SK-N-SH treated with all-trans-retinoic acid at 6 μM for 48 hours (cell line): ENCODE measurements around the gene RAD52.

Experiments used
- CREB5 ChIP-seq: fragments of 250-450 bp; sonication (Bioruptor Pico); IDR thresholded peaks from 2 replicates; pipeline ENCODE4 v1.5.1; 2020; ENCODE audit warnings: low read depth, mild to moderate bottlenecking, moderate library complexity
- CSDC2 ChIP-seq: fragments of 250-450 bp; sonication (Bioruptor Pico); IDR thresholded peaks from 2 replicates; pipeline ENCODE4 v1.5.0; 2020; ENCODE audit warnings: mild to moderate bottlenecking, moderate library complexity
- ISL1 ChIP-seq: fragments of 250-450 bp; sonication (Bioruptor Pico); IDR thresholded peaks from 2 replicates; pipeline ENCODE4 v2.1.2; 2022; ENCODE audit warnings: mild to moderate bottlenecking, moderate library complexity
- PPARA ChIP-seq: fragments of 250-450 bp; sonication (Bioruptor Pico); IDR thresholded peaks from 2 replicates; pipeline ENCODE4 v1.5.0; 2020; ENCODE audit warnings: mild to moderate bottlenecking, borderline replicate concordance
- RARB ChIP-seq: fragments of 250-450 bp; sonication (Bioruptor Pico); IDR thresholded peaks from 2 replicates; pipeline ENCODE4 v1.8.0; 2021; ENCODE audit warnings: mild to moderate bottlenecking, moderate library complexity
- SNAI2 ChIP-seq: fragments of 250-450 bp; sonication (Bioruptor Pico); IDR thresholded peaks from 2 replicates; pipeline ENCODE4 v1.5.0; 2020; ENCODE audit warnings: mild to moderate bottlenecking, moderate library complexity
- TCF4 ChIP-seq: fragments of 250-450 bp; sonication (Bioruptor Pico); IDR thresholded peaks from 2 replicates; pipeline ENCODE4 v1.8.0; 2021; ENCODE audit warnings: mild to moderate bottlenecking, moderate library complexity, borderline replicate concordance
- TOX ChIP-seq: fragments of 250-450 bp; sonication (Bioruptor Pico); IDR thresholded peaks from 2 replicates; pipeline ENCODE4 v1.8.0; 2021; ENCODE audit warnings: mild to moderate bottlenecking, moderate library complexity, borderline replicate concordance
- ZFP3 ChIP-seq: fragments of 250-450 bp; sonication (Bioruptor Pico); IDR thresholded peaks from 2 replicates; pipeline ENCODE4 v1.5.0; 2020; ENCODE audit warnings: mild to moderate bottlenecking, moderate library complexity
- ZFP30 ChIP-seq: fragments of 450-650 bp; formaldehyde crosslinking; IDR thresholded peaks from 2 replicates; pipeline ENCODE4 v1.5.0; 2022; ENCODE audit warnings: mild to moderate bottlenecking, moderate library complexity
- ZNF565 ChIP-seq: fragments of 450-650 bp; formaldehyde crosslinking; conservative IDR thresholded peaks from 2 replicates; pipeline ENCODE4 v1.5.0; 2020; ENCODE audit warnings: low read depth, mild to moderate bottlenecking, moderate library complexity
- ZNF70 ChIP-seq: fragments of 450-650 bp; formaldehyde crosslinking; IDR thresholded peaks from 2 replicates; pipeline ENCODE4 v1.5.0; 2020; ENCODE audit warnings: mild to moderate bottlenecking, moderate library complexity
- TF ChIP-seq, protein P1 (sequence below): fragments of 250-450 bp; sonication (Bioruptor Pico); IDR thresholded peaks from 2 replicates; pipeline ENCODE4 v1.8.0; 2020; ENCODE audit warnings: mild to moderate bottlenecking, moderate library complexity, borderline replicate concordance

- TF ChIP-seq TOX (CRISPR knock-in tag) (no peak), TCF4 (CRISPR knock-in tag) (no peak), ZNF565 (CRISPR knock-in tag) (no peak), ISL1 (CRISPR knock-in tag) (no peak), ZFP3 (CRISPR knock-in tag) (no peak), PPARA (CRISPR knock-in tag) (no peak), ZNF70 (CRISPR knock-in tag) (no peak), RARB (no peak), ZFP30 (CRISPR knock-in tag) (no peak), CREB5 (CRISPR knock-in tag) (no peak), CSDC2 (CRISPR knock-in tag) (no peak), SNAI2 (CRISPR knock-in tag) (no peak)
- TF ChIP-seq, protein P1, sequence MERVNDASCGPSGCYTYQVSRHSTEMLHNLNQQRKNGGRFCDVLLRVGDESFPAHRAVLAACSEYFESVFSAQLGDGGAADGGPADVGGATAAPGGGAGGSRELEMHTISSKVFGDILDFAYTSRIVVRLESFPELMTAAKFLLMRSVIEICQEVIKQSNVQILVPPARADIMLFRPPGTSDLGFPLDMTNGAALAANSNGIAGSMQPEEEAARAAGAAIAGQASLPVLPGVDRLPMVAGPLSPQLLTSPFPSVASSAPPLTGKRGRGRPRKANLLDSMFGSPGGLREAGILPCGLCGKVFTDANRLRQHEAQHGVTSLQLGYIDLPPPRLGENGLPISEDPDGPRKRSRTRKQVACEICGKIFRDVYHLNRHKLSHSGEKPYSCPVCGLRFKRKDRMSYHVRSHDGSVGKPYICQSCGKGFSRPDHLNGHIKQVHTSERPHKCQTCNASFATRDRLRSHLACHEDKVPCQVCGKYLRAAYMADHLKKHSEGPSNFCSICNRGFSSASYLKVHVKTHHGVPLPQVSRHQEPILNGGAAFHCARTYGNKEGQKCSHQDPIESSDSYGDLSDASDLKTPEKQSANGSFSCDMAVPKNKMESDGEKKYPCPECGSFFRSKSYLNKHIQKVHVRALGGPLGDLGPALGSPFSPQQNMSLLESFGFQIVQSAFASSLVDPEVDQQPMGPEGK (CRISPR knock-in tag) = no peak
These were observed 39.1 kb downstream of the RAD52 start for GRCh38 chr12:910416-910815.
